Measurements from ENCODE around the gene PAIP2.

The PAIP2 gene

DNA sequence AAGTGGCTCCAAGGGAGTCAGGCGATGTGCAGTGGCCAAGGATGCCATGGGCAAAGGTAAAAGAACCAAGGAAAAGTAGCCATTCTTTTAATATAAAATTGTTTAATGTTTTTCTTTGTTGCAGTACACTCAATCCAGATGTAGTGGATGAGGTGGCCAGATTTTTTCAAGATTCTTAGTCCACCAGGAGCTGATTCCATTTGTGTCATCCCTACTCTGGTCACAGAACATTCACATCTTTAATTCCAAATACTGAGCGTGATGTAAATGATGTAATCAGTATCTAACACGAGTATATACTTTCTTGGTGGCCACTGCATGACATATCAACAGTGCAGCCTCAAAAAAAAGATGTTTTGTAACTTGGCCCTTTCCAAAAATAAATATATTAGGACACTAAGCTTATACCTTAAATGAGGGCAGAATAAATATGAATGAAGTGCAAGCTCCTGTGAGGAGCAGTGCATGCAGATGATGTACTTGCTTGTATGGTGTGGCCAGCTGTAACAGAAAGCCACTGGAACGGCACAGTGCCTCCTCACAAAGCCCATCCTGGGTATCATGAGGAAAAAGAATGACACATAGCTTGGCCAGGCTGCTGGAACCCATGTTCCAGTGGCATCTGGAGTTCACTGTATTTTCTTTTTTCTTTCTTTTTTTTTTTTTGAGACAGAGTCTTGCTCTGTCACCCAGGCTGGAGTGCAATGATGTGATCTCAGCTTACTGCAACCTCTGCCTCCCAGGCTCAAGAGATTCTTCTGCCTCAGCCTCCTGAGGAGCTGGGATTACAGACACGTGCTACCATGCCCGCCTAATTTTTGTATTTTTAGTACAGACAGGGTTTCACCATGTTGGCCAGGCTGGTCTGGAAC is 68.7 kb downstream of the PAIP2 start:
- DNase-seq (ENCODE audit: low read depth in 2 of 2) = no peak

DNA sequence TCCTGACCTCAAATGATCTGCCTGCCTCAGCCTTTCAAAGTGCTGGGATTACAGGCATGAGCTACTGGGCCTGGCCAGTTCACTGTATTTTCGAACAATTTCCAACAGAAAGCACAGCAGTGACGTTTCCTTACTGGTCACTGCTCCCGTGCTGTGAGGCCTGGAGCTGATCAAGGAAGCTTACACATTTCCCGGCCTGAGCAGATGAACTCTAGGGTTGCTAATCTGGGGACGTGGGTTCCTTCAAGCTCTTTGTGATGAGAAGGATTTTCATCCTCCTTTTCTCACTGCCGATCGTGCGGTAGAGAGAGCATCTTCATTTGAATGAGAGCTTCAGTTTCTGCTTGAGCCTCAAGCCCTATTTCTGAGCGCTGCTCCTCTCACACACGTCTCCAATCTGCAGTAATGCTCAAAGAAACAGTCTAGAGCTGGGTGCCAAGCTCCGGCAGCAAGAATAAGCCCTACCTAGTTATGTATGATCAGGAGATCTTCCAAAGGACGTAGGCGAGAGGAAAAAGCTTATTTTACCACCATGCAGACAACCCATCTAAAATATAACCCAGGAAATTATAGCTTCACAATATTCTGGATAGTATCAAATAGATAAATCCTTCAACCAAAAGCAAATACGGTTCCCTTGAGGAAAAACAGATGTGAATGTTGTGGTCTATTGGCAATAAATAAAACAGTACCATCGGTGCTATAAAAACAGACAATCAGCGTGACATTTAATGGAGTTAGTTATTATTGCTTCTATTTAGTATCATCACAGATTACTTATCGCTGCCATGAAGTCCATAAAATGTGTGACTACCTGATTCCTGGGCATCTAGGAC is 69.6 kb downstream of the PAIP2 start:
- DNase-seq (ENCODE audit: low read depth in 2 of 2) = no peak

DNA sequence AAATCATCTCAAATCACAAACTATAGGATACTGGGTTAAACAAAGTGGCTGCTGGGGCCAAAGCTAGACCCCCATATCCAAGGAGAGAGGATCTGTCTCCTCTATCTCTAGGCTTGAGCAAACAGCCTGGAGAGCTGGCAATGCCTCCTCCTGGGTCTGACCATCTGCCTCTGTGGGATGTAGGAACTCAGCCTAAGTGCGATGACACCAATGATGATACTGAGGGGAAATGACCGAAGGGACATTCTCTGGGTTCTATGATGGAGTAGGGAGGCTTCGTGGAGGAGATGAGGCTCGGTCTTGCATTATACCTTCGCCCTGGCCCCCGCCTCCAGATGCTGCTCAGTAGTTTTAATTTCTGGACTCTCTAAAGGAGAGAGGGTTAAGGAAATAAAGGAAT is 71.5 kb downstream of the PAIP2 start:
- DNase-seq (ENCODE audit: low read depth in 2 of 2) = no peak

DNA sequence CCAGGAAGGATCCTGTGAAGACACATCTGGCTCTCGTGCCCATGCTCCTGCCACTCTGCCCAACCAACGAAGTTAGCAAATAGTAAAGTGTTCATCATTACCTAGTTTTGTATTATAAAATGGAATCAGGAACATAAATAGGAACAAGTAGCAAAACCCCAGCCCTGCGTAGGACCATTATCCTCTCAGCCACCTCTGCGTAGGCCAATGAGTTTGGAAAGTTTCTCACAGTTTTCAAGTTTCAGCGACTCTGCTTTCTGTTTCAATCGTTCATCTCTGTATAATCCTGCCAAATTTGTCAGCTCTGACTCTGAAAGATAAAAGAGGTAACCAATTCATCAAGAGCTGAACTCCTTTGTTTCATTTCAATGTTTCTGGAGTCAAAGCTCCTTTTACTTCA is 72.3 kb downstream of the PAIP2 start:
- no peak for DNase-seq (ENCODE audit: low read depth in 2 of 2)

DNA sequence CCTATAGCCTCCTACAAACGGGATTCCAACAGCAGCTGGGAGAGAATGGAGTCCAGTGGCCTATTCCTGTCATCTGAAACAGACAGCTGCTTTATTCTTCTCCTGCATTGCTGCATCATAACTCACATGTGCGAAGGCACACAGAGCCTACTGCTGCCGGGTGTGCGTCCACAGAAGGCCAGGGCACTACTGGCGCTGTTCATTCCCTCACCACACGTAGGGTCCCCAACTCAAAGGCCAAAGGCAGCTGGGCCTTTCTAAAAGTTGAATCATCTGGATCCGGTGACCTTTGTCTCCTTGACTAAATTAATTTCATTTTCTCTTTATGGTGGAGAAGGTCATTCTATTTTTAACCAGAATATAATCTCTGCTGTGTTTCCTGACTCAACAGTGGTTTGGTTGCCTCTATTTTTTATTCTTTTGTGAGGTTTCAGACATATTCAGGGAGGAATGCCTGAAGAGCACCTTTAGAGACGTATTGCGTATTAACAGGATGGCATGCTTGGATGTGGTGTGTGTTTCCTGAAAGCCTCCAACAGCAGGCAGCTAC is 73.0 kb downstream of the PAIP2 start:
- DNase-seq (ENCODE audit: low read depth in 2 of 2) = no peak

DNA sequence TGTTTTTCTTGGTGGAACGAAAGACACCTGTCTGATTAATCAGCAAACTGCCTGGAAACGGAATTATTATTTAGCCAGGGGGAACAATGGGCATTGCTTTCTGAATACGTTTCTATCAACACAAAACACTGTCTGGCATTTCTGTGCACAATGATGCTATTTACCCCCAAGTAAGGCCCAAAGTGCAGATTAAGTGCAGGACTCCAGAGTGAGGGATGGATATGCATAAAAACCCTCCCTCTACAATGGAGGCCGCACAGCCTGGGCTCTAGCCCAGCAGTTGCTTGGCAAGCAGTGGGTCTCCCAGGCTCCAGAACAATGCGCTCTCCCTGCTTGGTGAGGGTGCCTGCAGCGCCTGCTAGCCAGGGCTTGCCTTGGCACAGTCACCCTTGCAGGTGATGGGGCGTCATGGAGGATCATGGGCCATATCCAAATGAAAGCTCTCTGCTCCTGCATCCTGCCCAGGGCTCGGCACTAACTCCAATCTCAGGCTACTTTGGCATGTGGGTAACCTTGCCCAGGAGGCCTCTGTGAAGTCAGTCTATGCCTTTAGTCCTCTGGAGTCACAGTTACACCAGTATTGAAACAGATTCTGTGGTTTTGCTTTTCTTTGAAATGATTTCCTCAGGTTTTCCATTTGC is 73.7 kb downstream of the PAIP2 start:
- DNase-seq (ENCODE audit: low read depth in 2 of 2) = no peak

DNA sequence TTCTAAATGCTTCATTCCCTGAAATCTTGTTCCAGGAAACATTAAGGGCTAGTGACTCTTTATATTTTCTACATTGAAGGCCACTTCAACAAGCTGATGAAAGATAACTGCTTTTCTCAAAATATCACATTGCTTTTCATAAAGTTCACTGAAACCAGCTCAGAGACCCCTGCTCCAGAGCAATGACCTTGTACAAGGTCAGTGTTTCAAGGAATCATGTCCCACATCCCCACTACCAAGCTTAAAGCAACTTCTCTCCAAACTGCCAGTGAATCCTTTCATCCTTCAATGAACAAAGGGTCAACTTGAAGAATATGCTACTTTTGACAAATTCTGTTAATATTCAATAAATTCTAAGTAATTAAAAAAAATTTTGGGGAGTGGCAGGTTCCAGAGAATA is 74.2 kb downstream of the PAIP2 start:
- no peak for DNase-seq (ENCODE audit: low read depth in 2 of 2)

DNA sequence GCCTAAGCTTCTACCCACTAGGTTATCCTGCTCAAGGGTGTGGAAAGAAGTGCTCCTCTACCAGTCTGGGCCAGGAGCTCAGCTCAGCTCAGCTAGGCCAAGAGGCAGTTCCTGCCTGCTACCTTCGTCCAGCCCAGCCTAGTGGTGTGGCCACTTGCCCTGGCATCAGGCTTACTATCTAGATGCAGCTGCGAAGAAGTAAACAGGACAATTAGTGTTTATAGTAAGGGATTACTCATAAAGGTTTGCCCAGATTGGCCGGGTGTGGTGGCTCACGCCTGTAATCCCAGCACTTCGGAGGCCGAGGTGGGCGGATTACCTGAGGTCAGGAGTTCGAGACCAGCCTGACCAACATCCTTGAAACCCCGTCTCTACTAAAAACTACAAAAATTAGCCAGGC is 75.0 kb downstream of the PAIP2 start:
- no peak for DNase-seq (ENCODE audit: low read depth in 2 of 2)

DNA sequence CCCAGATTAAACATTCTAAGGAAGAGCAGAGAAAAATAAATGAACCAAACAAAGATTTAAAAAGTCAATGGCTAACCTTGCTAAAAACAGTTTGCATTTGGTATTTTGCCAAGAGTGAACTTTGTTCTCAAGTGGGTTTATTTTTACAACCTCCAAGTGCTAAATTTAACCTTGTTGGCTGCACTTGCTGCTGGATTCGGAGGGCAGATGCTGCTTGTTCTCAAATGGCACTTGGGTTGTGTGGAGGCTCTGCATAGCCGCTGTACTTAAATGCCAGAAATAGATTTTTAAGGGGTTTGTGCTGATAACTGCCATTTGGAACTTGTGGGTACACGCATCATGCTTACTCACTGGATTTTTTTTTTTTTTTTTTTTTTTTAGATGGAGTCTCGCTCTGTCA is 75.6 kb downstream of the PAIP2 start:
- no peak for DNase-seq (ENCODE audit: low read depth in 2 of 2)

DNA sequence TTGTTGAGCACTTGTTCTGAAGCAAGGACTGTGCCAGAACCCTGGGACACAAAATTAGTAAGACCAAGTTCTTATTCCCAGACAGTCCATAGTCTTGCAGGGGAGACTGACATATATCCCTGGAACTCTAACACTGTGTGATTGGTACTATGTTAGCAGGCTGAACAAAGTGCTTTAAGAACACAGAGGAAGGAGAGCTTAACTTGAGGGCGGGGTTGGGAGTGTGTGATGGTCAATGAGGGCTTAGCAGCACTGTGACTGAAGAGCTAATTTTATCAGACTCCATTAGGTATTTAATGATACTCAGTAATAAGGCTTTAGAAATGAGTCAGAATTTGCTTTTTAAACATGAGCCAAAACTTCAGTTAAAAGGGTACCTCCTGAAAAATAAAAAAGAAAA is 77.1 kb downstream of the PAIP2 start:
- no peak for DNase-seq (ENCODE audit: low read depth in 2 of 2)
